ENCODE measurements around the gene UBALD2. TPM values are rescaled to one million over a fixed set of nuclear protein-coding genes. Genes with fewer than 3 reads are reported as not detected.

The UBALD2 gene
- total and polyA plus RNA-seq, 2 of the 4 experiments (the other 2 are of a cell fraction), result 0.90 to 12.1 TPM

DNA sequence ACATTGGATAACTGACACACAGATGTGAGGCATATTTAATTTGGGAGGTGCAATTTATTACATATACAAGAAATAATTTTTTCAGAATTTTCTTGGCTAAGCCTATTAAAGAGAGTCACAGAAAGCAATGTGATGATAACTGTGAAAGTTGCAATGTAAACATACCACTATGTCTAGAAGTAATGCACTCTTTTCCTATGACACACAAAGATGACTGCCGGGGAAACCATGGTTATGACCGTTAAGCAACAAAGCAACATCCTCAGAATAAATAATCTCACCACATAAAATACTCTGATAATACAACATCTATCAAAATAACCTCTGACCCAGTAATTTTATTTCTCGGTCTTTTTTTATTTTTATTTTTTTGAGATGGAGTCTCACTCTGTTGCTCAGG lies 53.4 kb downstream of the UBALD2 start:
- no peak overlapping the region for H4K91ac ChIP-seq (ENCODE audit: insufficient read depth, low read depth, low read length)
- no TSS peak for BruUV-seq (replicated peaks)
- ChIA-PET CTCF (no interaction called here), POLR2A (ENCODE audit: unreplicated experiment) (no interaction called here)
- no peak overlapping the region for H3K14ac ChIP-seq (replicated peaks; ENCODE audit: low read depth, low read length)
- H2BK120ac ChIP-seq (ENCODE audit: low read depth, low read length), result no peak overlapping the region
- H3K4ac ChIP-seq (ENCODE audit: low read depth, low read length), result no peak overlapping the region
- H3K4me3 ChIP-seq (ENCODE audit: insufficient read depth, low read depth, low read length), result no peak overlapping the region
- H3K4me2 ChIP-seq (ENCODE audit: low read depth, low read length), result no peak overlapping the region
- peaks cover 20% of the 10 kb centered on the region for H3K36me3 ChIP-seq (ENCODE audit: control insufficient read depth, insufficient read depth, low read length)
- TF ChIP-seq POLR2A (IDR thresholded peaks at IDR 0.05; ENCODE audit: low read depth, low read length) (no peak), FOS (IDR thresholded peaks at IDR 0.05; ENCODE audit: low read depth, low read length) (0 out of 2 replicates have a peak, but pooled peaks have one; percentile 45), CEBPB (IDR thresholded peaks at IDR 0.05; ENCODE audit: low read depth, low read length) (peak; percentile 83)
- no peak overlapping the region for H4K8ac ChIP-seq (ENCODE audit: low read depth in 2 of 2, low read length in 2 of 2)
- H3K18ac ChIP-seq (ENCODE audit: low read depth, low read length), result no peak overlapping the region
- H2BK5ac ChIP-seq (ENCODE audit: low read depth, low read length, poor library complexity, severe bottlenecking), result no peak overlapping the region
- in situ Hi-C loops (cut with MboI; ENCODE audit: low sequenced_read_pairs) (no loop called here), dilution Hi-C loops (cut with HindIII; ENCODE audit: low sequenced_read_pairs, unreplicated experiment) (no loop called here), intact Hi-C loops (cut with micrococcal nuclease) (loop anchor here (10.0 kb wide), 1 partner anchor 136 kb away; the partner anchor contains the start of gene UBE2O)
- no peak overlapping the region for H2AFZ ChIP-seq (replicated peaks; ENCODE audit: low read length, poor library complexity)
- no peak overlapping the region for H3K56ac ChIP-seq (ENCODE audit: extremely low read depth, insufficient read depth, low read length)
- no peak overlapping the region for H3K27ac ChIP-seq (ENCODE audit: insufficient read depth, low read length)
- DNase-seq (peak; percentile 85), ATAC-seq (ENCODE audit: low read depth) (peak; percentile 94)
- H2BK15ac ChIP-seq (ENCODE audit: low read depth, low read length), result no peak overlapping the region
- H2AK9ac ChIP-seq (replicated peaks; ENCODE audit: low read depth, low read length, poor library complexity), result no peak overlapping the region
- 11% methylated on average over 2 of the region's 3 CpGs; no CpG with 5 or more reads in 1 of the 2 experiments for WGBS, 2 experiments (ENCODE audit: extremely low coverage in 2 of 2, insufficient read length in 1 of 2)
- peaks cover 4% of the 10 kb centered on the region; the same call in 1 of the 2 replicates for H3K9me1 ChIP-seq (ENCODE audit: insufficient read depth, low read length)
- 0 out of 2 replicates have a peak, but pooled peaks cover 3% of the 10 kb centered on the region for H4K20me1 ChIP-seq (ENCODE audit: insufficient read depth, low read length)
- H3K27me3 ChIP-seq (ENCODE audit: control insufficient read depth, insufficient read depth, low read length), result no peaks in the 10 kb centered on the region
- H2AK5ac ChIP-seq (ENCODE audit: low read depth, low read length), result no peak overlapping the region
- H3K9me3 ChIP-seq (ENCODE audit: control insufficient read depth, insufficient read depth, low read length), result no peaks in the 10 kb centered on the region
- H3K4me1 ChIP-seq (ENCODE audit: control insufficient read depth, insufficient read depth, low read length), result peaks cover 3% of the 10 kb centered on the region; the same call in 1 of the 2 replicates
- no peak overlapping the region for H4K5ac ChIP-seq (ENCODE audit: low read depth, low read length)
- H3K23ac ChIP-seq (ENCODE audit: low read depth, low read length), result no peak overlapping the region
- H3K79me1 ChIP-seq (ENCODE audit: low read depth in 1 of 2, low read length in 2 of 2), result peaks cover 9 to 31% of the 10 kb centered on the region in 2 experiments; a peak in 3 of 4 replicates
- H2BK20ac ChIP-seq (ENCODE audit: low read depth, low read length), result no peak overlapping the region
- H3K9ac ChIP-seq (ENCODE audit: low read depth, low read length), result no peak overlapping the region

Small RNA genes lying within 50 kb of the gene (microRNA-seq; reads per million reads assigned to microRNA genes)
- gene RF00019 (ENCODE audit: insufficient read depth, insufficient read length), result not detected

Small RNA genes lying within 50 kb of the gene (small RNA-seq; reads per million reads assigned to genes)
- gene RF00019, result 0 reads per million in 5 experiments

Other genes with a start within 250 kb of the UBALD2 start
- not detected in 2 replicates for gene EVPL, start 238.0 kb upstream of the UBALD2 start, total RNA-seq (2012; rRNA removed)
- not detected in 2 replicates for gene EVPL, start 238.0 kb upstream of the UBALD2 start, polyA plus RNA-seq (2012; rRNA removed)
- gene SRP68, start 192.8 kb upstream of the UBALD2 start, total RNA-seq (2012; rRNA removed), result 47.1 and 47.2 TPM in 2 replicates
- gene SRP68, start 192.8 kb upstream of the UBALD2 start, polyA plus RNA-seq (2012; rRNA removed), result 69.1 and 82.6 TPM in 2 replicates
- gene GALR2, start 190.6 kb upstream of the UBALD2 start, total RNA-seq (2012; rRNA removed), result not detected in 2 replicates
- gene GALR2, start 190.6 kb upstream of the UBALD2 start, polyA plus RNA-seq (2012; rRNA removed), result 0.07 and 0.10 TPM in 2 replicates
- not detected in 2 replicates for gene ZACN, start 186.2 kb upstream of the UBALD2 start, total RNA-seq (2012; rRNA removed)
- not detected in 2 replicates for gene ZACN, start 186.2 kb upstream of the UBALD2 start, polyA plus RNA-seq (2012; rRNA removed)
- gene EXOC7, start 161.6 kb upstream of the UBALD2 start, total RNA-seq (2012; rRNA removed), result 98.9 and 118 TPM in 2 replicates
- 85.9 and 89.5 TPM in 2 replicates for gene EXOC7, start 161.6 kb upstream of the UBALD2 start, polyA plus RNA-seq (2012; rRNA removed)
- gene FOXJ1, start 124.1 kb upstream of the UBALD2 start, total RNA-seq (2012; rRNA removed), result not detected in 2 replicates
- gene FOXJ1, start 124.1 kb upstream of the UBALD2 start, polyA plus RNA-seq (2012; rRNA removed), result 0.05 TPM in 1 of 2 replicates, not detected in the other
- gene RNF157, start 24.9 kb upstream of the UBALD2 start, total RNA-seq (2012; rRNA removed), result 0.54 and 0.83 TPM in 2 replicates
- 1.1 and 1.3 TPM in 2 replicates for gene RNF157, start 24.9 kb upstream of the UBALD2 start, polyA plus RNA-seq (2012; rRNA removed)
- gene QRICH2, start 42.9 kb downstream of the UBALD2 start, total RNA-seq (2012; rRNA removed), result 3.9 and 4.8 TPM in 2 replicates
- 4.3 and 4.7 TPM in 2 replicates for gene QRICH2, start 42.9 kb downstream of the UBALD2 start, polyA plus RNA-seq (2012; rRNA removed)
- 29.2 and 34.4 TPM in 2 replicates for gene PRPSAP1, start 88.6 kb downstream of the UBALD2 start, total RNA-seq (2012; rRNA removed)
- gene PRPSAP1, start 88.6 kb downstream of the UBALD2 start, polyA plus RNA-seq (2012; rRNA removed), result 38.6 and 48.6 TPM in 2 replicates
- gene SPHK1, start 119.3 kb downstream of the UBALD2 start, total RNA-seq (2012; rRNA removed), result 44.4 and 45.8 TPM in 2 replicates
- gene SPHK1, start 119.3 kb downstream of the UBALD2 start, polyA plus RNA-seq (2012; rRNA removed), result 82.7 and 94.2 TPM in 2 replicates
- 17.6 and 20.0 TPM in 2 replicates for gene UBE2O, start 187.8 kb downstream of the UBALD2 start, total RNA-seq (2012; rRNA removed)
- 14.3 and 17.6 TPM in 2 replicates for gene UBE2O, start 187.8 kb downstream of the UBALD2 start, polyA plus RNA-seq (2012; rRNA removed)
- not detected in 2 replicates for gene AANAT, start 202.3 kb downstream of the UBALD2 start, total RNA-seq (2012; rRNA removed)
- gene AANAT, start 202.3 kb downstream of the UBALD2 start, polyA plus RNA-seq (2012; rRNA removed), result 0.19 and 0.21 TPM in 2 replicates
- gene RHBDF2, start 236.1 kb downstream of the UBALD2 start, total RNA-seq (2012; rRNA removed), result 1.3 and 1.4 TPM in 2 replicates
- 8.3 and 10.0 TPM in 2 replicates for gene RHBDF2, start 236.1 kb downstream of the UBALD2 start, polyA plus RNA-seq (2012; rRNA removed)

All from IMR-90 (cell line).